SK-N-SH (cell line): ENCODE measurements around the gene GPR37L1. TPM values are rescaled to one million over a fixed set of nuclear protein-coding genes. Genes with fewer than 3 reads are reported as not detected.

Experiments
- CTCF ChIA-PET: fragments of 300-600, 350-600 bp; formaldehyde crosslinking; extraction: SDS; loops from one replicate; lab custom pipeline; 2021; lab: Yijun Ruan, JAX
- POLR2A ChIA-PET: fragments of 350-600 bp; sonication (Branson Sonifier 250); formaldehyde crosslinking; extraction: SDS; loops from one replicate; lab custom pipeline; 2020; ENCODE audit warnings: antibody characterized with exemption, inconsistent platforms; lab: Yijun Ruan, JAX
- DNase-seq: peaks from one replicate; pipeline ENCODE4 v3.0.0; 2012
- H2AFZ ChIP-seq: fragments of 200-600 bp; sonication (generic); 2 replicates; pipeline ENCODE4 v1.8.1; 2016; ENCODE audit warnings: antibody characterized with exemption, mild to moderate bottlenecking, low read depth
- H3F3A ChIP-seq: fragments of 200-600 bp; sonication (generic); replicated peaks from 2 replicates; pipeline ENCODE3; 2016; ENCODE audit warnings: antibody characterized with exemption, mild to moderate bottlenecking; ENCODE audit not compliant: insufficient read depth
- H3K27ac ChIP-seq, 2 experiments: fragments of 200-500 bp in 1 of 2; fragments of 200-600 bp in 1 of 2; sonication (Bioruptor generic) in 1 of 2; sonication (generic), shearing (Covaris generic) in 1 of 2; 2 replicates each; pipeline versions ENCODE4 v1.5.1 to v1.6.1; 2014 to 2016; ENCODE audit warnings: low read depth in 2 of 2, inconsistent platforms in 1 of 2, low read length in 1 of 2, mild to moderate bottlenecking in 1 of 2, mixed read lengths in 1 of 2
- H3K27me3 ChIP-seq: fragments of 200-600 bp; sonication (generic), shearing (Covaris generic); 2 replicates; pipeline ENCODE4 v1.6.1; 2016; ENCODE audit warnings: mixed run types; ENCODE audit not compliant: insufficient read depth
- H3K36me3 ChIP-seq, 2 experiments: fragments of 200-500 bp in 1 of 2; fragments of 200-600 bp in 1 of 2; sonication (Bioruptor generic) in 1 of 2; sonication (generic) in 1 of 2; replicated peaks in 1 of 2; 2 replicates each; pipeline versions ENCODE3 to v1.5.1; 2014 to 2016; ENCODE audit warnings: low read length in 1 of 2, mild to moderate bottlenecking in 1 of 2; ENCODE audit not compliant: insufficient read depth in 2 of 2, control insufficient read depth in 1 of 2
- H3K4me1 ChIP-seq, 2 experiments: fragments of 200-500 bp in 1 of 2; fragments of 200-600 bp in 1 of 2; sonication (Bioruptor generic) in 1 of 2; sonication (generic), shearing (Covaris generic) in 1 of 2; 2 replicates each; pipeline versions ENCODE4 v1.5.1 to v1.6.1; 2014 to 2016; ENCODE audit warnings: low read depth in 1 of 2, low read length in 1 of 2, mixed run types in 1 of 2; ENCODE audit not compliant: insufficient read depth in 2 of 2, control insufficient read depth in 1 of 2
- H3K4me2 ChIP-seq: fragments of 200-600 bp; sonication (generic), shearing (Covaris generic); 2 replicates; pipeline ENCODE4 v1.6.1; 2017; ENCODE audit warnings: mixed run types
- H3K4me3 ChIP-seq, 2 experiments: fragments of 200-500 bp in 1 of 2; fragments of 200-600 bp in 1 of 2; sonication (Bioruptor generic) in 1 of 2; sonication (generic), shearing (Covaris generic) in 1 of 2; 2 replicates each; pipeline versions ENCODE4 v1.5.1 to v1.8.1; 2014 to 2016; ENCODE audit warnings: low read depth in 2 of 2, inconsistent platforms in 1 of 2, low read length in 1 of 2, mild to moderate bottlenecking in 1 of 2, mixed read lengths in 1 of 2, moderate library complexity in 1 of 2
- H3K79me2 ChIP-seq: fragments of 200-600 bp; sonication (generic); 2 replicates; pipeline ENCODE4 v1.8.1; 2017; ENCODE audit warnings: mild to moderate bottlenecking; ENCODE audit not compliant: insufficient read depth
- H3K9ac ChIP-seq: fragments of 200-600 bp; sonication (generic); 2 replicates; pipeline ENCODE4 v1.6.1; 2017; ENCODE audit warnings: mixed run types
- H3K9me2 ChIP-seq: fragments of 200-600 bp; sonication (generic); 2 replicates; pipeline ENCODE4 v1.6.1; 2017; ENCODE audit warnings: mixed run types
- H3K9me3 ChIP-seq: fragments of 200-600 bp; sonication (generic); 2 replicates; pipeline ENCODE4 v1.6.1; 2017; ENCODE audit warnings: mixed run types, mild to moderate bottlenecking, moderate library complexity
- H4K20me1 ChIP-seq: fragments of 200-600 bp; sonication (generic); 2 replicates; pipeline ENCODE4 v1.6.1; 2017; ENCODE audit warnings: mild to moderate bottlenecking, mixed run types; ENCODE audit not compliant: insufficient read depth
- EZH2phosphoT487 ChIP-seq: fragments of 200-600 bp; sonication (generic); IDR thresholded peaks from 2 replicates; pipeline ENCODE4 v1.6.1; 2017; ENCODE audit warnings: low read depth, mixed run types, mild to moderate bottlenecking, antibody characterized with exemption, moderate library complexity, borderline replicate concordance
- FOXM1 ChIP-seq: IDR thresholded peaks from 2 replicates; pipeline ENCODE4 v1.4.0; 2012; ENCODE audit warnings: low read depth, mild to moderate bottlenecking
- GATA2 ChIP-seq: sonication (generic); formaldehyde crosslinking; IDR thresholded peaks from 2 replicates; pipeline ENCODE4 v1.5.0; 2020; ENCODE audit warnings: mild to moderate bottlenecking, missing genetic modification reagents
- MEF2A ChIP-seq: IDR thresholded peaks from 2 replicates; pipeline ENCODE4 v1.4.0; 2012; ENCODE audit warnings: low read depth, borderline replicate concordance
- NFIC ChIP-seq: IDR thresholded peaks from 2 replicates; pipeline ENCODE4 v1.4.0; 2012; ENCODE audit warnings: borderline replicate concordance
- NRF1 ChIP-seq: IDR thresholded peaks from 2 replicates; pipeline ENCODE4 v1.6.1; 2012; ENCODE audit warnings: low read depth, mild to moderate bottlenecking, low read length
- POLR2AphosphoS5 ChIP-seq: IDR thresholded peaks from 2 replicates; pipeline ENCODE4 v1.6.1; 2012; ENCODE audit warnings: low read depth, low read length
- RAD21 ChIP-seq: IDR thresholded peaks from 2 replicates; pipeline ENCODE4 v1.6.1; 2012; ENCODE audit warnings: mild to moderate bottlenecking, low read length
- SIN3A ChIP-seq: IDR thresholded peaks from 2 replicates; pipeline ENCODE4 v1.6.1; 2012; ENCODE audit warnings: low read depth, mild to moderate bottlenecking, low read length, moderate library complexity, borderline replicate concordance
- SMC3 ChIP-seq: IDR thresholded peaks from 2 replicates; pipeline ENCODE4 v1.6.1; 2012; ENCODE audit warnings: low read depth, low read length, improper control_type of control experiment
- TEAD4 ChIP-seq: IDR thresholded peaks from 2 replicates; pipeline ENCODE4 v1.4.0; 2012; ENCODE audit warnings: mild to moderate bottlenecking, borderline replicate concordance; ENCODE audit not compliant: insufficient read depth
- WGBS: methylation state at CpG from one replicate; pipeline ENCODE4 v1.1.6; 2017; ENCODE audit warnings: low lambda C conversion rate; 5-methylcytosine and 5-hydroxymethylcytosine counted together
- polyA plus RNA-seq, 3 experiments: library from polyadenylated mRNA; depleted of rRNA; stranded (reverse); fragments of >200 nt; gene quantifications; 2 replicates each; pipeline ENCODE4 v1.2.3, GENCODE V29; 2012
- TF ChIP-seq, protein P1 (sequence below): fragments of 200-600 bp; sonication (generic); IDR thresholded peaks from 2 replicates; pipeline ENCODE4 v1.6.1; 2017; ENCODE audit warnings: antibody characterized with exemption, mild to moderate bottlenecking, moderate library complexity
- TF ChIP-seq, protein P2 (sequence below): IDR thresholded peaks from 2 replicates; pipeline ENCODE4 v1.4.0; 2012; ENCODE audit warnings: low read depth, borderline replicate concordance
- TF ChIP-seq, protein P3 (sequence below): IDR thresholded peaks from 2 replicates; pipeline ENCODE4 v1.6.1; 2012; ENCODE audit warnings: mild to moderate bottlenecking, low read depth, low read length, moderate library complexity
- TF ChIP-seq, protein P4 (sequence below): IDR thresholded peaks from 2 replicates; pipeline ENCODE4 v1.4.0; 2012; ENCODE audit warnings: low read depth, borderline replicate concordance

GPR37L1 gene
- polyA plus RNA-seq, 1 of the 3 experiments (the other 2 are of a cell fraction): not detected

DNA sequence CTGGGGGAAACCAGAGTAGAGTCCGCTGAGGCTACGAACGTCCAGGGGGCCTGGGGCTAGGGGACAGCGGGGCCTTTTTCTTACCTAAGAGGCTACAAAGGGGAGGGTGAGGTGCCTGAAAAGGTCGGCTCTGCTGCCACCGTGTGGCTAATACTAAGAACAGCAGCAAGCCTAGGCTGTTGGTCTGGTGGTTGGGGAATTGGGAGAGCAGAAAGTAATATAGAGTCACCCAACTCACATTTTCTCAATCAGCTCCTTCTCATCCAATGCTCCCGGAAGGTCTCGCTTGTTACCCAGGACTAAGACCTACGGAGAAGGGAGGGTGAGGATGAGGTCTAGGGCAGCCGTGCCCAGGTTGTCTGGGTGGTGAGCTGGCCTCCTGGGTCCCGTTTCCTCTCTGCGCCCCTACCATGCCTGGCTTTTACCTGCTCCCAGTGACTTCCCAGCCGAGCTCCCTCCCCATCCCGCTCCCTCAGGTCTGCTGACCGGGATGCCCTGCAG lies 12.6 kb downstream of the GPR37L1 start:
- no peaks in the 10 kb centered on the region for H3K9me2 ChIP-seq
- POLR2A ChIA-PET: interaction anchor here (1.1 kb wide), 1 partner anchor 9 kb away, joined by 4 read pairs; no protein-coding TSS in a partner anchor
- H3F3A ChIP-seq: peaks cover 7% of the 10 kb centered on the region
- H3K9ac ChIP-seq: no peak overlapping the region
- H3K4me3 ChIP-seq: no peak overlapping the region; a peak in 1 of 4 replicates
- H3K36me3 ChIP-seq: peaks cover 10 to 36% of the 10 kb centered on the region in 2 experiments
- no peak overlapping the region for H3K27ac ChIP-seq
- H3K79me2 ChIP-seq: peaks cover 21% of the 10 kb centered on the region
- peak; percentile 93 for DNase-seq
- no peak overlapping the region for H2AFZ ChIP-seq
- H4K20me1 ChIP-seq: peaks cover 45% of the 10 kb centered on the region
- H3K9me3 ChIP-seq: no peaks in the 10 kb centered on the region
- CTCF ChIA-PET: interaction anchor here (0.5 to 11.2 kb wide), 39 partner anchors 8 to 472 kb away, joined by 3 to 161 read pairs (median 4); partner anchors contain the start of genes ARL8A, ELF3, GPR37L1 and PTPN7
- no peaks in the 10 kb centered on the region for H3K27me3 ChIP-seq
- H3K4me2 ChIP-seq: no peak overlapping the region
- no peak for TF ChIP-seq TEAD4
- TF ChIP-seq, protein P1, sequence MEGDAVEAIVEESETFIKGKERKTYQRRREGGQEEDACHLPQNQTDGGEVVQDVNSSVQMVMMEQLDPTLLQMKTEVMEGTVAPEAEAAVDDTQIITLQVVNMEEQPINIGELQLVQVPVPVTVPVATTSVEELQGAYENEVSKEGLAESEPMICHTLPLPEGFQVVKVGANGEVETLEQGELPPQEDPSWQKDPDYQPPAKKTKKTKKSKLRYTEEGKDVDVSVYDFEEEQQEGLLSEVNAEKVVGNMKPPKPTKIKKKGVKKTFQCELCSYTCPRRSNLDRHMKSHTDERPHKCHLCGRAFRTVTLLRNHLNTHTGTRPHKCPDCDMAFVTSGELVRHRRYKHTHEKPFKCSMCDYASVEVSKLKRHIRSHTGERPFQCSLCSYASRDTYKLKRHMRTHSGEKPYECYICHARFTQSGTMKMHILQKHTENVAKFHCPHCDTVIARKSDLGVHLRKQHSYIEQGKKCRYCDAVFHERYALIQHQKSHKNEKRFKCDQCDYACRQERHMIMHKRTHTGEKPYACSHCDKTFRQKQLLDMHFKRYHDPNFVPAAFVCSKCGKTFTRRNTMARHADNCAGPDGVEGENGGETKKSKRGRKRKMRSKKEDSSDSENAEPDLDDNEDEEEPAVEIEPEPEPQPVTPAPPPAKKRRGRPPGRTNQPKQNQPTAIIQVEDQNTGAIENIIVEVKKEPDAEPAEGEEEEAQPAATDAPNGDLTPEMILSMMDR: peak; percentile 81
- TF ChIP-seq RAD21: peak; percentile 76
- TF ChIP-seq SMC3: peak; percentile 59
- peaks cover 0 to 4% of the 10 kb centered on the region in 2 experiments; a peak in 1 of 4 replicates for H3K4me1 ChIP-seq
- WGBS: 37% methylated on average over 14 of the region's 15 CpGs

DNA sequence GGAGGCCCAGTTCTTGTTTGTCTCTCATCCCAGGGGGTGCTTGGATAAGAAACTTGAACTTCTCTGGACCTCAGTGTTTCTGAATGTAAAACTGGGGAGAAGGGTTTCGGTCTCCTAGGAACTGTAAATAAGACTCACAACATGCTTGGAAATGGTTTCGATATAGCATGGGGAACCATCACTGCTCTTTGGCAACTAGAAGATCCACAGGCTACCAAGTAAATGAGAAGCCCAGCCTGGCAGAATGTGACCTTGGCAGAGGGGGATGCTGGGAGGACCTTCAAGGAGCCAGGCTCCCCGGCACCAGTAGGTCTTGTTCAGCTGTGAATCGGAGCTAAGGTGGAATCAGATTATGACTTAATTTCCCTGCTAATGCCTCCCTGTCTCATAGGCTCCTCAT lies 18.1 kb downstream of the GPR37L1 start:
- Histone ChIP-seq H3K4me3 (no peak overlapping the region), H3K36me3 (peaks cover 3 to 5% of the 10 kb centered on the region in 2 experiments), H3K27ac (no peak overlapping the region), H3K9me3 (no peaks in the 10 kb centered on the region), H3K4me2 (no peak overlapping the region), H3K27me3 (no peaks in the 10 kb centered on the region), H3F3A (peaks cover 4% of the 10 kb centered on the region), H3K4me1 (peaks cover 8 to 16% of the 10 kb centered on the region in 2 experiments; a peak in 2 of 4 replicates), H4K20me1 (peaks cover 66% of the 10 kb centered on the region), H3K79me2 (peaks cover 68% of the 10 kb centered on the region), H3K9ac (no peak overlapping the region)
- POLR2A ChIA-PET: no interaction called here
- WGBS: 100% methylated on average over 2 of the region's 4 CpGs
- TF ChIP-seq SIN3A: no peak
- TF ChIP-seq, protein P2, sequence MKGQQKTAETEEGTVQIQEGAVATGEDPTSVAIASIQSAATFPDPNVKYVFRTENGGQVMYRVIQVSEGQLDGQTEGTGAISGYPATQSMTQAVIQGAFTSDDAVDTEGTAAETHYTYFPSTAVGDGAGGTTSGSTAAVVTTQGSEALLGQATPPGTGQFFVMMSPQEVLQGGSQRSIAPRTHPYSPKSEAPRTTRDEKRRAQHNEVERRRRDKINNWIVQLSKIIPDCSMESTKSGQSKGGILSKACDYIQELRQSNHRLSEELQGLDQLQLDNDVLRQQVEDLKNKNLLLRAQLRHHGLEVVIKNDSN: no peak
- TF ChIP-seq, protein P3, sequence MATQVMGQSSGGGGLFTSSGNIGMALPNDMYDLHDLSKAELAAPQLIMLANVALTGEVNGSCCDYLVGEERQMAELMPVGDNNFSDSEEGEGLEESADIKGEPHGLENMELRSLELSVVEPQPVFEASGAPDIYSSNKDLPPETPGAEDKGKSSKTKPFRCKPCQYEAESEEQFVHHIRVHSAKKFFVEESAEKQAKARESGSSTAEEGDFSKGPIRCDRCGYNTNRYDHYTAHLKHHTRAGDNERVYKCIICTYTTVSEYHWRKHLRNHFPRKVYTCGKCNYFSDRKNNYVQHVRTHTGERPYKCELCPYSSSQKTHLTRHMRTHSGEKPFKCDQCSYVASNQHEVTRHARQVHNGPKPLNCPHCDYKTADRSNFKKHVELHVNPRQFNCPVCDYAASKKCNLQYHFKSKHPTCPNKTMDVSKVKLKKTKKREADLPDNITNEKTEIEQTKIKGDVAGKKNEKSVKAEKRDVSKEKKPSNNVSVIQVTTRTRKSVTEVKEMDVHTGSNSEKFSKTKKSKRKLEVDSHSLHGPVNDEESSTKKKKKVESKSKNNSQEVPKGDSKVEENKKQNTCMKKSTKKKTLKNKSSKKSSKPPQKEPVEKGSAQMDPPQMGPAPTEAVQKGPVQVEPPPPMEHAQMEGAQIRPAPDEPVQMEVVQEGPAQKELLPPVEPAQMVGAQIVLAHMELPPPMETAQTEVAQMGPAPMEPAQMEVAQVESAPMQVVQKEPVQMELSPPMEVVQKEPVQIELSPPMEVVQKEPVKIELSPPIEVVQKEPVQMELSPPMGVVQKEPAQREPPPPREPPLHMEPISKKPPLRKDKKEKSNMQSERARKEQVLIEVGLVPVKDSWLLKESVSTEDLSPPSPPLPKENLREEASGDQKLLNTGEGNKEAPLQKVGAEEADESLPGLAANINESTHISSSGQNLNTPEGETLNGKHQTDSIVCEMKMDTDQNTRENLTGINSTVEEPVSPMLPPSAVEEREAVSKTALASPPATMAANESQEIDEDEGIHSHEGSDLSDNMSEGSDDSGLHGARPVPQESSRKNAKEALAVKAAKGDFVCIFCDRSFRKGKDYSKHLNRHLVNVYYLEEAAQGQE: no peak
- no peak for TF ChIP-seq GATA2
- no peak for TF ChIP-seq MEF2A
- TF ChIP-seq EZH2phosphoT487: no peak
- TF ChIP-seq, protein P4, sequence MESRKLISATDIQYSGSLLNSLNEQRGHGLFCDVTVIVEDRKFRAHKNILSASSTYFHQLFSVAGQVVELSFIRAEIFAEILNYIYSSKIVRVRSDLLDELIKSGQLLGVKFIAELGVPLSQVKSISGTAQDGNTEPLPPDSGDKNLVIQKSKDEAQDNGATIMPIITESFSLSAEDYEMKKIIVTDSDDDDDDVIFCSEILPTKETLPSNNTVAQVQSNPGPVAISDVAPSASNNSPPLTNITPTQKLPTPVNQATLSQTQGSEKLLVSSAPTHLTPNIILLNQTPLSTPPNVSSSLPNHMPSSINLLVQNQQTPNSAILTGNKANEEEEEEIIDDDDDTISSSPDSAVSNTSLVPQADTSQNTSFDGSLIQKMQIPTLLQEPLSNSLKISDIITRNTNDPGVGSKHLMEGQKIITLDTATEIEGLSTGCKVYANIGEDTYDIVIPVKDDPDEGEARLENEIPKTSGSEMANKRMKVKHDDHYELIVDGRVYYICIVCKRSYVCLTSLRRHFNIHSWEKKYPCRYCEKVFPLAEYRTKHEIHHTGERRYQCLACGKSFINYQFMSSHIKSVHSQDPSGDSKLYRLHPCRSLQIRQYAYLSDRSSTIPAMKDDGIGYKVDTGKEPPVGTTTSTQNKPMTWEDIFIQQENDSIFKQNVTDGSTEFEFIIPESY: no peak
- TF ChIP-seq NRF1: no peak
- no peak for TF ChIP-seq POLR2AphosphoS5
- TF ChIP-seq FOXM1: no peak
- no peak for TF ChIP-seq NFIC
- TF ChIP-seq, all 33 proteins: peak for 0
- CTCF ChIA-PET: interaction anchor here (1.0 to 3.4 kb wide), 5 partner anchors 14 to 141 kb away, joined by 3 to 13 read pairs (median 4); no protein-coding TSS in a partner anchor
- H3K9me2 ChIP-seq: no peaks in the 10 kb centered on the region
- no peak overlapping the region for H2AFZ ChIP-seq
- no peak for DNase-seq
